COLO829 (cell line): Measurements from ENCODE around the gene AQP12B.
"Not testable (repeated sequence)": the region's sequence is repeated elsewhere in the genome, so short reads cannot be mapped to it uniquely, and the experiment has no call there.

ENCODE experiments used
- DNase-seq: peaks from one replicate; pipeline ENCODE4 v3.0.0; 2012; ENCODE audit warnings: low spot score

The AQP12B gene

DNA sequence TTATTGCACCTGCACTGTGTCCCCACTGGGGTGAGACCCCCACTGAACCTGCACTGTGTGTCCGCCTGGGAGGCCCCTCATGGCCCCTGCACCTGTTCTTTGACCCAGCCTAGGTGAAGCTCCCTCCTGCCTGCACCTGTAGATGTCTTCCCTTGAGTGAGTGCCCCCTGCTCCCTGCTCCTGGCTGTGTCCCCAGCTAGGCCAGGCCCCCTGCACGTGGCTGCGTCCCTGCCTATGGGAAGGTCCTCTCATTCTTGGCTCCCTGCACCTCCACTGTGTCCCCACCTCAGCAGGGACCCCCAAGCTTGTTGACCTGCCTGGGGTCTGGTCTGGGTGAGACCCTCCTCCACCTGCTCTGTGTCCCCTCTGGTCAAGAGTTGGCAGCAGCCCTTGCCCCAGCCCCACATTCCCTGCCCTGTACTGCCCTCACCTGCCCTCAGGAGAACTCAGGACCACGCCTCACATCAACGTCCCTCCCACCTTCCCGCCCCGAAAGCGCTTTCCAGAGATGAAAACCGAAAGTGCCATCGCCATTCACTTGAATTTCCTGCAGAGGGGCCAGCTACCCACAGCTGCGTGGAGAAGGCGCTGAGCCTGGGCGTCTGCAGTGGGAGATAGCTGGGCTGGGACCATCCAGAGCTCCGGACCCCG is 769 bp upstream of the AQP12B start:
- DNase-seq, result not testable (repeated sequence)

- DNase-seq, result not testable (repeated sequence)
These were observed 2.5 kb downstream of the AQP12B start for GRCh38 chr2:240680185-240680584.

DNA sequence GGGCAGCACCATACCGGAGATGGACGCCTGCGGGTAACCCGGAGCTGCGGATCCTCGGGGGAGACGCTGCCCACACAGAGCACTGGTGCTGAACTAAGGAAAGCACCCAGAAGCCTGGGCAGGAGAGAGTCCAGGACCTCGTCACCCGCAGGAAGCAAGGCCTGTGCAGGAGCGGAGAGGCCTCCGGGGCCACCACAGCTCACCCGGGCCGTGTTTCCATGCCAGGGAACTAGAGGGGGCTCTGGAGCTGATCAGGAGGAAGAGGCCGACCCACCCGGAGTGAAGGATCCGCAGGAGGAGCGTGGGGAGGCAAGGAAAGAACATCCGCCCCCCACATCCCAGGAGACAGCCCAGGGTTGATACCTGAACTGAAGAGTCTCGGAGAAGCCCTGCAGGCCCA is 3.8 kb downstream of the AQP12B start:
- DNase-seq, result not testable (repeated sequence)

GRCh38 chr2:240678043-240678442 is 4.6 kb downstream of the AQP12B start:
- not testable (repeated sequence) for DNase-seq

DNA sequence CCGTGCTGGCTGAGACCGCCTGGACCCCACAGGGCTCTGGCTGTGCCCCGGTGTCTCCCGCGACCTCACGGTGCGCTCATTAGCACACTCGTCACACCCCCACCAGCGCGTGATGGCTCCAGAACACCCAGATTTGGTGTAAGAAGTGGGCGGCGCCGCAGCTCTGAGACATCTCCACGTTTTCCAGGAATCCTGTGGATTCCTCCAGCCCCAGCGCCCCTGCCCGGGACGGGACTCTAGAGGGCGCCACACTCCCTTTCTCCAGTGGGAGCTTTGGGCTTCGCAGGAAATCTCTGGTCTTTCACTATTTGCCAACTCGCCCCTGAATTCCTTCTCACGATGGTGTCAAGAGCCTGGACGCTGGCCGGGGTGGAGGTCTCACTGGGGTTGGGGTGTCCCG is 7.3 kb downstream of the AQP12B start:
- not testable (repeated sequence) for DNase-seq

- DNase-seq, result not testable (repeated sequence)
These were observed 8.1 kb downstream of the AQP12B start for GRCh38 chr2:240674461-240675184.

DNA sequence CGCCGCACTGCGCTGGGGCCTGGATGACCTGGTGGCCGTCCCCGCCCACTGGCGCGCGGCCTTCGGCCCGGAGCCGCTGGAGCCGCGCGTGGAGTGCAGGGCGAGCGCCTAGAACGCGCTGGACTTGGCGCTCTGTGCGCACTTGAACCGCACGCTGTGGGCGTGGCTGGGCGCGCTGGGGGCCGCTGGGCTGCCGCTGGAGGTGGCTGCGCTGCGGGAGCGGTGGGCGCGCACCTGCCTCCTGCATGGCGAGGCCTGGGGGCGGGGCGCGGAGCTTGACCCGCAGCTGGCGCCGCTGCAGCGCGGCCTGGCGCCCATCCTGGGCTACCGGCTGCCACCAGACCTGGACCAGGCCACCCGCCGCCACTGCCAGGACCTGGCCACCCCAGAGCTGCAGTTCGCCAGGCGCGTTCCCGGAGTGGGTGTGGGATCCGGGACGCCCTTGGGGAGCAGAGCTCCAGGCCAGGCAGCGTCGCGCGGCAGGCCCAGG is 9.9 kb downstream of the AQP12B start:
- no peak for DNase-seq

DNA sequence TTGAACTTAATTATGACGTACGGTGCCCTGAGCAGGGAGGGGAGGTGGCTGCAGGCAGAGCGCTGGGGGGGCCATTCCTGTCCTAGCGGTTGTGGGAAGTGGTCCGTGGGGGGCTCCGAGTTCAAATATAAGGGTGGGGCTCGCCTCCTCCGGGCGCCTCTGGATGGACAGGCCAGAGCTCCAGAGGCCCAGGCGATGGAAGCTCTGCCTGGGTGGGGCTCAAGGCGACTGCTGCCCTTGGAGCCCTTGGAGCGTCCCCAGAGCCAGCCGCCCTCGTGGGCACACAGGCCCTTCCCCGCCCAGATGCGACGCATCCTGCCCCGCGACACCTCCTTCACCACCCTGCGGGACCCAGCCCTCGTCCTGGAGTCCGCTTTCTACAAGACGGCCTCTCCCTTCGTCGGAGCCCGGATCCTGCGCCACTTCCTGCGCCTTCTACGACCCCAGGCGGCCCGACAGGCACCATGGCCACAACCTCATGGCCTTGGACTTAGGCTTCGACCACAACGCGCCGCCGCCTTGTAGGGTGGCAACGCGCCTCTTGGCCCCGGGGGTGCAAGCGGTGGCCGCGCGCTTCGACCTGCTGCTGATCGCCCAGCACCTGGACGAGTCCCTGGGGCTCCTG is 10.5 kb downstream of the AQP12B start:
- no peak for DNase-seq

GRCh38 chr2:240670950-240671349 is 11.7 kb downstream of the AQP12B start:
- no peak for DNase-seq

- DNase-seq, result no peak
These were observed 12.3 kb downstream of the AQP12B start for GRCh38 chr2:240670402-240670801.

- DNase-seq, result no peak
These were observed 18.1 kb downstream of the AQP12B start for GRCh38 chr2:240664622-240665021.

DNA sequence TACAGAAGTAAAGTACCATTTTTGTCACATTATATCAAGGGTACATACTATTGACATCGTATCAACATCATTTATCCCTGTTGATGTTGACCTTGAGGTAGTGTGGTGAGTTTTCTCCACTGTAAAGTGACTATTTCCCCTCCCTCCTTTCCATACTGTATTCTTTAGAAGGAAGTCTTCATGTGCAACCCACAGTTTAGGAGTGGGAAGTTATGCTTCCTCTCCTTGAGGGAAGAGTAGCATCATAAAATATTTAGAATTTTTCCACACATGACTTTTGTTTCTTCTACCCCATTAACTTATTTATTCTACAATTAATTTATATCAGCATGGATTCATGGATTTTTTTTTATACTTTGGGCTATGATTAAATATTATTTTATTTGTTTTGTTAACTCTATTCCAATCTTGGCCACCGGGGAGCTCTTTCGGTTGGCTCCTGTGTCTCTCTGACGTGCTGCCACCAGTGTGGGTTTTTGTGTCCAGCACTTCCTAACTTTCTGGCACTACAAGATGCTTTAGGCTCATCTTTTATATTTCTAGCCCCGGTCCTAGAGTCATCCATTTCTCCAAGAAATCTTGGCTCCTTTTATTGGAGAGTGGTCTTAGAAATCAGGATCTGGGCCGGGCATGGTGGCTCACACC is 19.0 kb downstream of the AQP12B start:
- DNase-seq, result no peak

DNA sequence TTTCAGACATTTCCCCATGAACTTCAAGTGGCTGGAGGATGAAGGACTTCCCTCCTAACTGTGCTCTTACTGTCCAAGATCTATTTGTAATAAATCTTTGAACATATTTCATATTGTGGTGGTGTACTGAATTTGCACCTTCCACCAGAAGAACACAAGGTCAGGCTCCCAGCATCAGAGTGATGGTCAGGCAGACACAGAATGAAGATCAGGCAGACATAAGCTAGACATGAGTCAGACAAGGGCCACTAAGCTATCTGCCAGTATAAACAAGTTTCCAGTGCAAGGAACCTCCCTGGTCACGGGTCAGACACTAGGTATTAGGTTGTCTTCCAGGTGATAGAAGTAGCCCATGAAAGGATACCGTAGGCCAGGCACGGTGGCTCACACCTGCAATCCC is 20.0 kb downstream of the AQP12B start:
- no peak for DNase-seq

DNA sequence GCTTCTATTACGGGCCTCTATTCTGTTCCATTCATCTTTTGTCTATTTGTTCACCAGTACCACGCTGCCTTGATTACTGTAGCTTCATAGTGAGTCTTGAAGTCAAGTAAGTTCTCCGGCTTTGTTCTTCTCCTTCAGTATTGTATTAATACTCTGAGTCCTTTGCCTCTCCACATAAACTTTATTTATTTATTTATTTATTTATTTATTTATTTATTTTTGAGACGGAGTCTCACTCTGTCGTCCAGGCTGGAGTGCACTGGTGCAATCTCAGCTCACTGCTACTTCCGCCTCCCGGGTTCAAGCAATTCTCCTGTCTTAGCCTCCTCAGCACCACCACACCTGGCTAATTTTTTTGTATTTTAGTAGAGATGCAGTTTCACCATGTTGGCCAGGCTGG is 22.8 kb downstream of the AQP12B start:
- not testable (repeated sequence) for DNase-seq

GRCh38 chr2:240655931-240656886 is 26.5 kb downstream of the AQP12B start:
- DNase-seq, result no peak

GRCh38 chr2:240651185-240651584 is 31.5 kb downstream of the AQP12B start:
- no peak for DNase-seq

- no peak for DNase-seq
These were observed 32.3 kb downstream of the AQP12B start for GRCh38 chr2:240650254-240650965.

- DNase-seq, result no peak
These were observed 33.4 kb downstream of the AQP12B start for GRCh38 chr2:240649331-240649730.

- DNase-seq, result no peak
These were observed 33.9 kb downstream of the AQP12B start for GRCh38 chr2:240648650-240649275.

DNA sequence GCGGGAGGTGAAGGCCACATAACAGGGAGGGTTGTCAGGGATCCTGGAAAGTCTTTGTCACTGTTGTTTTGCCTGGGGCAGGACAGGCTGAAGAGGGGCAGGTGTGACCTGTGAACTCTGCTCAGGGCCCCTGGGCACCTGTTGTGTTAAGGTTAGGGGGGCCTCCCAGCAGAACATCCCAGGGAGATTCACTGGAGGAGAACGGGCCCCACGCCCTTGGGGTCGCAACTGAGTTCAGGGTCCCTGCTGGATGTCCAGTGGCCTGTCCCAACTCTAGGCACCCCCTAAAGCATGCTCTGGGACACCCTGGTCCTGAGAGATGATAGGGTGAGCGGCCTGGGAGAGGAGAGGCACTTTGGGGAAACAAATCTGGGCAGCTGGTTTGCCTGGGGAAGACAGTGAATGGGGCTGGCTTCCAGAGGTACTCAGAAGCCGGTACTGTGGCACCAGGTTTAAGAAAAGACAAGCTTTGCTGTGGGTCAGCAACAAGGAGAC is 34.5 kb downstream of the AQP12B start:
- no peak for DNase-seq
